WTC11 (cell line): ENCODE data around the gene H6PD. TPM values are rescaled to one million over a fixed set of nuclear protein-coding genes. Genes with fewer than 3 reads are reported as not detected.

Experiments
- ATAC-seq: fragments of 200-7000 bp; cut with Tn5 transposase; 2 replicates; pipeline ENCODE4 v1.10.0; 2021; ENCODE audit warnings: mild to moderate bottlenecking, moderate library complexity
- CTCF ChIA-PET: fragments of 300-600 bp; sonication (Branson Sonifier 250); formaldehyde crosslinking; loops from one replicate; lab custom pipeline; 2021; ENCODE audit warnings: antibody characterized with exemption; lab: Charles Lee
- POLR2A ChIA-PET: fragments of 350-600 bp; sonication (Branson Sonifier 250); formaldehyde crosslinking; loops from one replicate; lab custom pipeline; 2021; ENCODE audit warnings: antibody characterized with exemption; lab: Charles Lee
- DNase-seq: peaks from one replicate; pipeline ENCODE4 v3.0.0; 2021; ENCODE audit warnings: low spot score
- H3K27ac Mint-ChIP-seq: 2 replicates; pipeline ENCODE4 v1.8.0; 2021; ENCODE audit warnings: mixed read lengths
- H3K27me3 Mint-ChIP-seq: 2 replicates; pipeline ENCODE4 v1.8.0; 2021; ENCODE audit warnings: low read depth, mild to moderate bottlenecking, moderate library complexity, mixed read lengths
- H3K36me3 Mint-ChIP-seq: 2 replicates; pipeline ENCODE4 v1.8.0; 2021; ENCODE audit warnings: mixed read lengths
- H3K4me1 Mint-ChIP-seq: 2 replicates; pipeline ENCODE4 v1.8.0; 2022; ENCODE audit warnings: mixed read lengths
- H3K4me3 Mint-ChIP-seq: 2 replicates; pipeline ENCODE4 v1.8.0; 2021; ENCODE audit warnings: mild to moderate bottlenecking, moderate library complexity, mixed read lengths
- H3K9me3 Mint-ChIP-seq: 2 replicates; pipeline ENCODE4 v1.8.0; 2021; ENCODE audit warnings: mixed read lengths
- EMX1 ChIP-seq: fragments of 250-450 bp; sonication (Bioruptor Pico); IDR thresholded peaks from 2 replicates; pipeline ENCODE4 v1.8.0; 2021; ENCODE audit warnings: mild to moderate bottlenecking
- ETV6 ChIP-seq: sonication (generic); formaldehyde crosslinking; IDR thresholded peaks from 2 replicates; pipeline ENCODE4 v1.8.1; 2022; ENCODE audit warnings: mild to moderate bottlenecking, missing genetic modification reagents
- FOXP1 ChIP-seq: sonication (generic); formaldehyde crosslinking; IDR thresholded peaks from 2 replicates; pipeline ENCODE4 v1.8.0; 2022; ENCODE audit warnings: missing genetic modification reagents, mild to moderate bottlenecking, moderate library complexity, borderline replicate concordance
- FOXP4 ChIP-seq: sonication (generic); formaldehyde crosslinking; IDR thresholded peaks from 2 replicates; pipeline ENCODE4 v1.8.0; 2022; ENCODE audit warnings: mild to moderate bottlenecking, missing genetic modification reagents
- GABPB1 ChIP-seq: sonication (generic); formaldehyde crosslinking; IDR thresholded peaks from 2 replicates; pipeline ENCODE4 v1.8.1; 2023; ENCODE audit warnings: mild to moderate bottlenecking, missing genetic modification reagents
- GRHL2 ChIP-seq: fragments of 250-450 bp; sonication (Bioruptor Pico); IDR thresholded peaks from 2 replicates; pipeline ENCODE4 v1.8.0; 2022; ENCODE audit warnings: mild to moderate bottlenecking, moderate library complexity; ENCODE audit not compliant: insufficient replicate concordance, severe bottlenecking
- GTF2I ChIP-seq: fragments of 250-450 bp; sonication (Bioruptor Pico); conservative IDR thresholded peaks from 2 replicates; pipeline ENCODE4 v1.4.0; 2021; ENCODE audit warnings: mild to moderate bottlenecking
- KAT7 ChIP-seq: sonication (generic); formaldehyde crosslinking; IDR thresholded peaks from 2 replicates; pipeline ENCODE4 v1.8.1; 2023; ENCODE audit warnings: missing genetic modification reagents, mild to moderate bottlenecking, borderline replicate concordance
- NFE2L1 ChIP-seq: sonication (generic); formaldehyde crosslinking; IDR thresholded peaks from 2 replicates; pipeline ENCODE4 v1.8.1; 2023; ENCODE audit warnings: missing genetic modification reagents
- NR3C1 ChIP-seq: sonication (generic); formaldehyde crosslinking; conservative IDR thresholded peaks from 2 replicates; pipeline ENCODE4 v1.8.1; 2023; ENCODE audit warnings: low read depth, mild to moderate bottlenecking, missing genetic modification reagents
- OVOL2 ChIP-seq: fragments of 250-450 bp; sonication (Bioruptor Pico); IDR thresholded peaks from 2 replicates; pipeline ENCODE4 v1.9.0; 2021; ENCODE audit warnings: mild to moderate bottlenecking, borderline replicate concordance
- SMAD3 ChIP-seq: sonication (generic); formaldehyde crosslinking; IDR thresholded peaks from 2 replicates; pipeline ENCODE4 v1.8.0; 2022; ENCODE audit warnings: missing genetic modification reagents, mild to moderate bottlenecking, borderline replicate concordance
- SP1 ChIP-seq: sonication (generic); formaldehyde crosslinking; conservative IDR thresholded peaks from 2 replicates; pipeline ENCODE4 v1.8.1; 2022; ENCODE audit warnings: missing genetic modification reagents
- TCF7 ChIP-seq: sonication (generic); formaldehyde crosslinking; IDR thresholded peaks from 2 replicates; pipeline ENCODE4 v1.8.0; 2022; ENCODE audit warnings: mild to moderate bottlenecking, low read depth, missing genetic modification reagents, moderate library complexity
- TEAD4 ChIP-seq: sonication (generic); formaldehyde crosslinking; IDR thresholded peaks from 2 replicates; pipeline ENCODE4 v1.8.0; 2022; ENCODE audit warnings: mild to moderate bottlenecking, missing genetic modification reagents
- ZNF121 ChIP-seq: sonication (generic); formaldehyde crosslinking; IDR thresholded peaks from 2 replicates; pipeline ENCODE4 v1.8.0; 2023; ENCODE audit warnings: missing genetic modification reagents
- ZNF232 ChIP-seq: sonication (generic); formaldehyde crosslinking; IDR thresholded peaks from 2 replicates; pipeline ENCODE4 v1.8.0; 2022; ENCODE audit warnings: mild to moderate bottlenecking, missing genetic modification reagents
- ZNF317 ChIP-seq: sonication (generic); formaldehyde crosslinking; IDR thresholded peaks from 2 replicates; pipeline ENCODE4 v1.8.1; 2023; ENCODE audit warnings: low read depth, mild to moderate bottlenecking, moderate library complexity, missing genetic modification reagents, borderline replicate concordance
- ZNF396 ChIP-seq: fragments of 250-450 bp; sonication (Bioruptor Pico); IDR thresholded peaks from 2 replicates; pipeline ENCODE4 v1.8.0; 2021; ENCODE audit warnings: mild to moderate bottlenecking, moderate library complexity, borderline replicate concordance
- ZNF416 ChIP-seq: fragments of 250-450 bp; sonication (Bioruptor Pico); IDR thresholded peaks from 2 replicates; pipeline ENCODE4 v1.9.0; 2021; ENCODE audit warnings: mild to moderate bottlenecking, inconsistent platforms
- total RNA-seq: library from RNA; stranded (reverse); gene quantifications from 3 replicates; pipeline ENCODE4 v1.2.3, GENCODE V29; 2021
- TF ChIP-seq, protein P1 (sequence below): sonication (generic); formaldehyde crosslinking; IDR thresholded peaks from 2 replicates; pipeline ENCODE4 v1.8.0; 2023; ENCODE audit warnings: mild to moderate bottlenecking, missing genetic modification reagents
- TF ChIP-seq, protein P2 (sequence below): sonication (generic); formaldehyde crosslinking; IDR thresholded peaks from 2 replicates; pipeline ENCODE4 v1.8.1; 2023; ENCODE audit warnings: mild to moderate bottlenecking, missing genetic modification reagents

Gene H6PD
- total RNA-seq, 1 experiment from 2014 or later, result 7.4 TPM

DNA sequence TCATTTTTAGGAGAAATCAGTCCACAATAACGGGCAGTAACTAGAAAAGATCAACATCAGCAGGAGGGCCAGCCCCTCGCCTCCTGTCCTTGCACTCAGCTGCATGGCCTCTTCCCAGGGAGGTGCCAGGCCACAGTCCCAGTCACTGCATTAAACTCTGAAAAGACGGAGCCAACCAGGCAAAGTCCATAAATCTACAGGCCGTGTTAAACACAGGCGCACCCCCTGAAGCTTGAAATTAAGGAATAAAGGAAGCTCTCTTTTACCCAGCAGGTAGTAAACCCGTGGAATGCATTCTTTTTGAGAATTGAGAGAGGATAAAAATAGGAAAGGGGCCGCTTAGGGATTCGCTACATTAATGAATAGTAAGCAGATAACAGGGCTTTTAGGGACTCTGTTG lies 18.4 kb downstream of the H6PD start:
- peak; percentile 33 for ATAC-seq
- no peak for TF ChIP-seq SP1 (CRISPR knock-in tag)
- no peak for TF ChIP-seq FOXP1
- TF ChIP-seq ZNF121, result no peak
- no peak for TF ChIP-seq GABPB1 (CRISPR knock-in tag)
- TF ChIP-seq TEAD4 (CRISPR knock-in tag), result no peak
- no peak for TF ChIP-seq SMAD3 (CRISPR knock-in tag)
- no peak for TF ChIP-seq ZNF416 (CRISPR knock-in tag)
- TF ChIP-seq ZNF232, result no peak
- no peak for TF ChIP-seq FOXP4
- TF ChIP-seq TCF7 (CRISPR knock-in tag), result no peak
- no peak for TF ChIP-seq EMX1 (CRISPR knock-in tag)
- TF ChIP-seq GRHL2 (CRISPR knock-in tag), result no peak
- no peak for TF ChIP-seq GTF2I
- H3K36me3 Mint-ChIP-seq, result peaks cover under 1% of the 10 kb centered on the region; the same call in 1 of the 2 replicates
- CTCF ChIA-PET, result interaction anchor here (0.6 to 10.2 kb wide), 9 partner anchors 9 to 240 kb away, joined by 3 to 154 read pairs (median 4); partner anchors contain the start of gene H6PD
- H3K27ac Mint-ChIP-seq, result peak overlapping the region; percentile 17
- peak overlapping the region; percentile 37; the same call in 1 of the 2 replicates for H3K4me3 Mint-ChIP-seq
- no peak for DNase-seq
- POLR2A ChIA-PET, result interaction anchor here (0.8 kb wide), 1 partner anchor 123 kb away, joined by 3 read pairs; no protein-coding TSS in a partner anchor
- peaks cover 1% of the 10 kb centered on the region for H3K9me3 Mint-ChIP-seq
- no peaks in the 10 kb centered on the region for H3K27me3 Mint-ChIP-seq
- peaks cover 40% of the 10 kb centered on the region for H3K4me1 Mint-ChIP-seq

- no peaks in the 10 kb centered on the region for H3K27me3 Mint-ChIP-seq
- CTCF ChIA-PET, result interaction anchor here (1.1 to 10.2 kb wide), 8 partner anchors 10 to 221 kb away, joined by 3 to 154 read pairs (median 4); partner anchors contain the start of gene H6PD
- no peak for TF ChIP-seq NFE2L1
- TF ChIP-seq, protein P1, sequence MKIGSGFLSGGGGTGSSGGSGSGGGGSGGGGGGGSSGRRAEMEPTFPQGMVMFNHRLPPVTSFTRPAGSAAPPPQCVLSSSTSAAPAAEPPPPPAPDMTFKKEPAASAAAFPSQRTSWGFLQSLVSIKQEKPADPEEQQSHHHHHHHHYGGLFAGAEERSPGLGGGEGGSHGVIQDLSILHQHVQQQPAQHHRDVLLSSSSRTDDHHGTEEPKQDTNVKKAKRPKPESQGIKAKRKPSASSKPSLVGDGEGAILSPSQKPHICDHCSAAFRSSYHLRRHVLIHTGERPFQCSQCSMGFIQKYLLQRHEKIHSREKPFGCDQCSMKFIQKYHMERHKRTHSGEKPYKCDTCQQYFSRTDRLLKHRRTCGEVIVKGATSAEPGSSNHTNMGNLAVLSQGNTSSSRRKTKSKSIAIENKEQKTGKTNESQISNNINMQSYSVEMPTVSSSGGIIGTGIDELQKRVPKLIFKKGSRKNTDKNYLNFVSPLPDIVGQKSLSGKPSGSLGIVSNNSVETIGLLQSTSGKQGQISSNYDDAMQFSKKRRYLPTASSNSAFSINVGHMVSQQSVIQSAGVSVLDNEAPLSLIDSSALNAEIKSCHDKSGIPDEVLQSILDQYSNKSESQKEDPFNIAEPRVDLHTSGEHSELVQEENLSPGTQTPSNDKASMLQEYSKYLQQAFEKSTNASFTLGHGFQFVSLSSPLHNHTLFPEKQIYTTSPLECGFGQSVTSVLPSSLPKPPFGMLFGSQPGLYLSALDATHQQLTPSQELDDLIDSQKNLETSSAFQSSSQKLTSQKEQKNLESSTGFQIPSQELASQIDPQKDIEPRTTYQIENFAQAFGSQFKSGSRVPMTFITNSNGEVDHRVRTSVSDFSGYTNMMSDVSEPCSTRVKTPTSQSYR (CRISPR knock-in tag), result no peak
- no peak for TF ChIP-seq NR3C1
- TF ChIP-seq, protein P2, sequence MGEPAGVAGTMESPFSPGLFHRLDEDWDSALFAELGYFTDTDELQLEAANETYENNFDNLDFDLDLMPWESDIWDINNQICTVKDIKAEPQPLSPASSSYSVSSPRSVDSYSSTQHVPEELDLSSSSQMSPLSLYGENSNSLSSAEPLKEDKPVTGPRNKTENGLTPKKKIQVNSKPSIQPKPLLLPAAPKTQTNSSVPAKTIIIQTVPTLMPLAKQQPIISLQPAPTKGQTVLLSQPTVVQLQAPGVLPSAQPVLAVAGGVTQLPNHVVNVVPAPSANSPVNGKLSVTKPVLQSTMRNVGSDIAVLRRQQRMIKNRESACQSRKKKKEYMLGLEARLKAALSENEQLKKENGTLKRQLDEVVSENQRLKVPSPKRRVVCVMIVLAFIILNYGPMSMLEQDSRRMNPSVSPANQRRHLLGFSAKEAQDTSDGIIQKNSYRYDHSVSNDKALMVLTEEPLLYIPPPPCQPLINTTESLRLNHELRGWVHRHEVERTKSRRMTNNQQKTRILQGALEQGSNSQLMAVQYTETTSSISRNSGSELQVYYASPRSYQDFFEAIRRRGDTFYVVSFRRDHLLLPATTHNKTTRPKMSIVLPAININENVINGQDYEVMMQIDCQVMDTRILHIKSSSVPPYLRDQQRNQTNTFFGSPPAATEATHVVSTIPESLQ (CRISPR knock-in tag), result no peak
- TF ChIP-seq OVOL2 (CRISPR knock-in tag), result no peak
- TF ChIP-seq KAT7, result no peak
- no peak for TF ChIP-seq ETV6 (CRISPR knock-in tag)
- TF ChIP-seq ZNF396 (CRISPR knock-in tag), result no peak
- no peak for TF ChIP-seq ZNF121
- TF ChIP-seq ZNF317 (CRISPR knock-in tag), result no peak
- peaks cover 7% of the 10 kb centered on the region for H3K9me3 Mint-ChIP-seq
- POLR2A ChIA-PET, result no interaction called here
- ATAC-seq, result no peak
- no peak overlapping the region for H3K27ac Mint-ChIP-seq
- DNase-seq, result no peak
- peaks cover 7% of the 10 kb centered on the region for H3K36me3 Mint-ChIP-seq
- H3K4me3 Mint-ChIP-seq, result no peak overlapping the region
- peaks cover 40% of the 10 kb centered on the region for H3K4me1 Mint-ChIP-seq
Observed at GRCh38 chr1:9253453-9254105, 19.0 kb downstream of the H6PD start.
